Lower leg skin (tissue), 4 donors: ENCODE data around the gene CLDN9. TPM values are rescaled to one million over a fixed set of nuclear protein-coding genes. Genes with fewer than 3 reads are reported as not detected.

Experiments
- DNase-seq, 2 donors: peaks; one replicate each; pipeline ENCODE4 v3.0.0-alpha.2; 2019; ENCODE audit warnings: low spot score in 2 of 2
- H3K4me3 ChIP-seq: fragments of 200-600 bp; sonication (generic); 2 replicates; pipeline ENCODE4 v1.5.1; 2017; ENCODE audit warnings: mild to moderate bottlenecking, low read depth; ENCODE audit not compliant: poor library complexity, severe bottlenecking
- POLR2A ChIP-seq, 2 donors: fragments of 450-650 bp; IDR thresholded peaks; one replicate each; pipeline ENCODE4 v1.6.1; 2016 to 2017; ENCODE audit warnings: antibody characterized with exemption in 2 of 2, mild to moderate bottlenecking in 1 of 2, moderate library complexity in 1 of 2
- WGBS, 2 donors: methylation state at CpG; one replicate each; pipeline ENCODE4 v1.1.5; 2018; 5-methylcytosine and 5-hydroxymethylcytosine counted together
- intact Hi-C: fragments of 100-400 bp; cut with DNase I; formaldehyde crosslinking; loops from one replicate; pipeline ENCODE4 v1.15.0; 2023; ENCODE audit warnings: low total_unique reads
- total RNA-seq, 4 donors: library from RNA; depleted of rRNA; stranded (reverse); fragments of >200 nt; gene quantifications; one replicate each; pipeline ENCODE4 v1.1.0, GENCODE V29; 2016
- TF ChIP-seq, protein P1 (sequence below), 3 donors: fragments of 450-650 bp; IDR thresholded peaks; one replicate each; pipeline ENCODE4 v1.5.1; 2016; ENCODE audit warnings: antibody characterized with exemption in 3 of 3, mild to moderate bottlenecking in 3 of 3, moderate library complexity in 2 of 3

Gene CLDN9
- total RNA-seq, 4 donors from 2014 or later = 0.15 to 0.23 TPM; not detected in 2

DNA sequence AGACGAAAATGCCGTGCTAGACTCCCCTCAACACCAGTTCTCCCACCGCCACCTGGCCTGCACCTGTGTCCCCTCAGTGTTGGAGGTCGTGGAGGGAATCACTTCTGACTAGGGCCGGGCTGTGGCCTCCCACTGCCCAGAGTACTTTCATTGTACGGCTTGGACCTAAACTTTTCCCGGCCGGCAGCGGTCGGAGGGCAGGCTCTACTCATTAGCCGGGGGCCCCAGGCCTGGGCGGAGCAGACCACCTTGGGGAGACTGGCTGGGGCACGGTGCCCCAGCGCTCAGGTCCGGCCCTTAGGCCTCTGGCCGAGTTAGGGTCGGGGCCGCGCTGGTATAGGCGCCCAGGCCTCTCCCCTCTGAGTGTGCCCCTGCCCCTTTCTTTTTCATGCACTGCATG lies 4.6 kb downstream of the CLDN9 start:
- no peak for TF ChIP-seq POLR2A (IDR thresholded peaks at IDR 0.05)
- WGBS, 2 donors = 64 to 72% methylated on average over 20 of the region's 20 CpGs
- no peak for DNase-seq
- intact Hi-C loops = no loop called here
- no peak overlapping the region for H3K4me3 ChIP-seq

DNA sequence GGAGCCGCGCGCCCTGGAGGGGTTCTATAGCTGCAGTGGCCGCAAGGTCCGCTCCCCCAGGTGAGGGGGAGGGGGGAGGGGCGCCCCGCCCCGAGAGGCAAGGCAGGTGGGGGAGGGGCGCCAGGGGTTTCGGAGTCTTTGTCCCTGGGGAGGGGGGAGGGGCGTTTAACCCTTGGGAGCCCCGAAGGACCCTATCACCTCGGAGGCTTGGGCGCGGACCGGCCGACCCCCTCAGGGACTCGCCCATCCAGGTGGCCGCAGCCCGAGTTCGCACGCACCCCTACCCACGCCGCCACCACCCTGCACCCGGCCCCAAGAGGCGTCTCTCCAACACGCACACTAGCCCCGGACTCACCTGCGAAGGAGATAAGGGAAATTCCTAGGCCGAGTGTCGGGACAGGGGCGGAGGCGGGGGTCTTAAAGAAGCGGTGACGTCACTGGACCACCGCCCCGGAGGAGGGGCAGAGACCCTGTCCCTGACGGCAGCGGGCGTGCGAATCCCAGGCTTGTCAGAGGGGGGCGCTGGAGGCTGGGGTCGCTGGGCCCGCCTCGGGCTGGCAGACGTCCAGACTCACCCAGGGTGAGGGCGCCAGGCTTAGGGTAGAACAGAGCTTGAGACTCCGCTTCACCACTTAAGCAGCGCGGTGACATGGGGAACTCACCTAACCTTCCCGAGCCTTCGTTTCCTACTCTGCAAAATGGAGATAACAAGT lies 5.2 kb downstream of the CLDN9 start, which contains the start of gene CLDN6:
CLDN6 (minus strand) TSS at position 390 of the 713 bp plus-strand sequence. CDS start 2,162 bp downstream, outside the sequence.
- no peak within 1 kb of the TSS for H3K4me3 ChIP-seq
- intact Hi-C loops = no loop called here
- 5 to 19% methylated on average over 22 to 31 of the region's 52 CpGs for WGBS, 2 donors
- no peak for DNase-seq
- TF ChIP-seq POLR2A (IDR thresholded peaks at IDR 0.05) = no peak
- TF ChIP-seq, protein P1, sequence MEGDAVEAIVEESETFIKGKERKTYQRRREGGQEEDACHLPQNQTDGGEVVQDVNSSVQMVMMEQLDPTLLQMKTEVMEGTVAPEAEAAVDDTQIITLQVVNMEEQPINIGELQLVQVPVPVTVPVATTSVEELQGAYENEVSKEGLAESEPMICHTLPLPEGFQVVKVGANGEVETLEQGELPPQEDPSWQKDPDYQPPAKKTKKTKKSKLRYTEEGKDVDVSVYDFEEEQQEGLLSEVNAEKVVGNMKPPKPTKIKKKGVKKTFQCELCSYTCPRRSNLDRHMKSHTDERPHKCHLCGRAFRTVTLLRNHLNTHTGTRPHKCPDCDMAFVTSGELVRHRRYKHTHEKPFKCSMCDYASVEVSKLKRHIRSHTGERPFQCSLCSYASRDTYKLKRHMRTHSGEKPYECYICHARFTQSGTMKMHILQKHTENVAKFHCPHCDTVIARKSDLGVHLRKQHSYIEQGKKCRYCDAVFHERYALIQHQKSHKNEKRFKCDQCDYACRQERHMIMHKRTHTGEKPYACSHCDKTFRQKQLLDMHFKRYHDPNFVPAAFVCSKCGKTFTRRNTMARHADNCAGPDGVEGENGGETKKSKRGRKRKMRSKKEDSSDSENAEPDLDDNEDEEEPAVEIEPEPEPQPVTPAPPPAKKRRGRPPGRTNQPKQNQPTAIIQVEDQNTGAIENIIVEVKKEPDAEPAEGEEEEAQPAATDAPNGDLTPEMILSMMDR (IDR thresholded peaks at IDR 0.05) = no peak

DNA sequence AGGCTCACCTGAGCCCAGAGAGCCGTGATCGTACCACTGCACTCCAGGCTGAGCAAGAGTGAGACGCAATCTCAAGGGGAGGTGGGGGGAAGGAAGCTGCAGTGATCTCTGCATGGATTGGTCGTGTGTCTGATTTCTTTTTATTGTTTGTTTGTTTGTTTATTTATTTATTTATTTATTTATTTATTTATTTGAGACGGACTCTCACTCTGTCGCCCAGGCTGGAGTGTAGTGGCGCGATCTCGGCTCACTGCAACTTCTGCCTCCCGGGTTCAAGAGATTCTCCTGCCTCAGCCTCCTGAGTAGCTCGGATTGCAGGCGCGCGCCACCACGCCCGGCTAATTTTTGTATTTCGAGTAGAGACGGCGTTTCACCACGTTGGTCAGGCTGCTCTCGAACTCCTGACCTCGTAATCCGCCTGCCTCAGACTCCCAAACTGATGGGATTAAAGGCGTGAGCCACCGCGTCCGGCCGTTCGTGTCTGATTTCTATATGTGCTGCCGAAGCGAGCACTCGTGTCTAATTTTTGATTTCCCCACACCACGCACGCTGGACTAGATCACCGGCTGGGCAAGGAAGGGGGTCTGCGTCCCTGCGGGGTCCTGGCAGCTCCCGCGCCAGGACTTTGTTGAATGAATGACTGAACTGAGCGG lies 7.0 kb downstream of the CLDN9 start:
- intact Hi-C loops = no loop called here
- H3K4me3 ChIP-seq = peak overlapping the region; percentile 58
- TF ChIP-seq POLR2A (IDR thresholded peaks at IDR 0.05) = no peak
- TF ChIP-seq, protein P1 (IDR thresholded peaks at IDR 0.05) = no peak
- WGBS, 2 donors = 29 to 33% methylated on average over 38 to 40 of the region's 40 CpGs
- no peak for DNase-seq

DNA sequence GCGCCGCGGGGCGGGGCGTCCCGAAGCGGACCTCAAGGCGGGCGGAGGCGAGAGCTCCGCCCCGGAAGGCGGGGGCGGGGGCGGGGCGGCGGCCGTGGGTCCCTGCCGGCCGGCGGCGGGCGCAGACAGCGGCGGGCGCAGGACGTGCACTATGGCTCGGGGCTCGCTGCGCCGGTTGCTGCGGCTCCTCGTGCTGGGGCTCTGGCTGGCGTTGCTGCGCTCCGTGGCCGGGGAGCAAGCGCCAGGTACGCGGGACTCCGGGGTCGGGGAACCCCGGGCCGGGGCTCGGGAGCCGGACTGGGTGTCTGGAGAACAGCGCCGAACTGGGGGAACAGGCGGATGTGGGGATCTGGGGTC lies 7.5 kb downstream of the CLDN9 start, which contains the start of gene TNFRSF12A:
TNFRSF12A (plus strand) TSS at position 122 of the 357 bp plus-strand sequence; CDS start at position 152, 30 bp downstream.
- WGBS, 2 donors = 1 to 2% methylated on average over 29 to 43 of the region's 49 CpGs
- intact Hi-C loops = no loop called here
- peak in 1 of 2 donors; percentile 9 for TF ChIP-seq POLR2A (IDR thresholded peaks at IDR 0.05)
- TF ChIP-seq, protein P1 (IDR thresholded peaks at IDR 0.05) = no peak
- peak; percentile 54 to 94 for DNase-seq
- H3K4me3 ChIP-seq = peak within 1 kb of the TSS; percentile 58

DNA sequence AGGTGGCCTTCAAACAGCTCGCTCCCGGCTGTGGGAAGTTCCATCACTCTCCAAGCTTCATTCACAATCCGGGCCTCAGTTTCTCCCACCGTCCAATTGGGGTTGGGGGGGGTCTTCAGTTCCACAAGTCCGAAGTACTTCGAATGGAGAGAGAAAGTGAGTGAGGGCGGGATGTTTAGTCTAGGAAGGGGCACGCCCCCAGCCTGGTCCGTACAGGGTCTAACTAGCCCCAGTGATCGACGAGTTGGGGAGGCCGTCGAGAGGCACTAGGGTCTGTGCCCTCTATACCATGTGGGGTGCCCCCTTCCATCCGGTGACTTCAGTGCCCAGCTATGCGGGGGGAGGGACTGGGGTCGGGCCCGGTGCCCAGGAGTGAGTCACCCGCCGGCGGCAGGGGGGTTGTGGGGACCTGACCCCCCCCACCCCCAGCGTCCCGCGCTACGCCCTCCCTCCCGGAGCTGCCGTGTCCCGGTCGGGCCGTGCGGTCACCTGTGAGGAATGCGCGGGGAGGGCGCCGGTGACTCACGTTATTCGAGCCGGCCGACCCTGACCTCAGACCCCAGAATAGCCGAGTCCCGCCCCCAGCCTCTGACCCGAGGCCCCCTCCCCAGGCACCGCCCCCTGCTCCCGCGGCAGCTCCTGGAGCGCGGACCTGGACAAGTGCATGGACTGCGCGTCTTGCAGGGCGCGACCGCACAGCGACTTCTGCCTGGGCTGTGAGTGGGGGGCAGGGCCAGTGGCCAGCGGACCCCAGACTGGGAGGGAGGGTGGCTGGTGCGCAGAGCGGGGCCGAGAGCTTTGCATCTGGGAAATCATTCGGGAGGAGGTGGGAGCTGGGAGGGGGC lies 8.1 kb downstream of the CLDN9 start:
- peak; percentile 53 to 97 for DNase-seq
- intact Hi-C loops = no loop called here
- TF ChIP-seq, protein P1 (IDR thresholded peaks at IDR 0.05) = no peak
- no peak for TF ChIP-seq POLR2A (IDR thresholded peaks at IDR 0.05)
- H3K4me3 ChIP-seq = peak overlapping the region; percentile 58
- 0 to 2% methylated on average over 26 to 33 of the region's 57 CpGs for WGBS, 2 donors
